Glutamatergic neuron (in vitro differentiated cells): ENCODE data around the gene DPYSL3. TPM values are rescaled to one million over a fixed set of nuclear protein-coding genes. Genes with fewer than 3 reads are reported as not detected.

ENCODE experiments used
- DNase-seq: peaks from one replicate; pipeline ENCODE4 v3.0.0; 2022
- H3K27ac Mint-ChIP-seq: one replicate; pipeline ENCODE4 v1.8.0; 2020; ENCODE audit warnings: mild to moderate bottlenecking, mixed read lengths, inconsistent platforms; ENCODE audit not compliant: unreplicated experiment
- H3K27me3 Mint-ChIP-seq: one replicate; pipeline ENCODE4 v1.8.0; 2020; ENCODE audit warnings: mild to moderate bottlenecking, moderate library complexity, mixed read lengths, inconsistent platforms; ENCODE audit not compliant: unreplicated experiment
- H3K36me3 Mint-ChIP-seq: one replicate; pipeline ENCODE4 v1.8.0; 2020; ENCODE audit warnings: mild to moderate bottlenecking, mixed read lengths, inconsistent platforms; ENCODE audit not compliant: unreplicated experiment
- H3K4me1 Mint-ChIP-seq: one replicate; pipeline ENCODE4 v1.8.0; 2020; ENCODE audit warnings: mild to moderate bottlenecking, low read depth, mixed read lengths, inconsistent platforms; ENCODE audit not compliant: unreplicated experiment
- H3K4me3 Mint-ChIP-seq: one replicate; pipeline ENCODE4 v1.8.0; 2020; ENCODE audit warnings: mild to moderate bottlenecking, mixed read lengths, inconsistent platforms; ENCODE audit not compliant: unreplicated experiment
- H3K9me3 Mint-ChIP-seq: one replicate; pipeline ENCODE4 v1.8.0; 2020; ENCODE audit warnings: mild to moderate bottlenecking, moderate library complexity, mixed read lengths, inconsistent platforms; ENCODE audit not compliant: unreplicated experiment
- total RNA-seq: library from RNA; stranded (reverse); fragmentation: NEBNext Ultra II Directional; extraction: Animal tissue kit (Norgen Biotek cat#: 25700); gene quantifications from one replicate; pipeline ENCODE4 v1.2.1, GENCODE V29; 2021; ENCODE audit not compliant: unreplicated experiment
- TF ChIP-seq, protein P1 (sequence below): fragments of 200-600 bp; sonication (generic); IDR thresholded peaks from one replicate; pipeline ENCODE4 v1.5.0; 2021; ENCODE audit not compliant: partially characterized antibody, unreplicated experiment

Gene DPYSL3
- total RNA-seq, 1 donor from 2014 or later = 571 TPM

DNA sequence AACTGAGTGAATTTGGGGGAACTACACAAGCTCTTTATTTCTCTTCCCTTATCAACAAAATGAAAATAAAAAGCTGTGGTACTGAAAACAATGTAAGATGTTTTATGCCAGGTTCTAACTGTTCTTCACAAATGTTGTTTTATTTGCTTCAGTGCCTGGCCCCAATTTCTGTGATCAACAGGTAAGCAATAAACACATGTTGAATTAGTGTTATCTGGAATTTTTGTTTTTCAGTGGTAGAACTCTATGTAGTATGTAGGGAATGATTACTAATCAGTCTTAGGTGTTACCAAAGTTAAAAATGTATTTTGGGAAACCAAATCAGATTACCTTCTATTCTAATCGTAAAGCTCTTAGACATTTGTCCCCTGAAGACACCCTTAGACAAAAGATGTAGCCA lies 7.5 kb upstream of the DPYSL3 start:
- Mint-ChIP-seq H3K36me3 (no peaks in the 10 kb centered on the region), H3K27ac (no peak overlapping the region), H3K4me3 (no peak overlapping the region), H3K9me3 (no peaks in the 10 kb centered on the region), H3K4me1 (no peaks in the 10 kb centered on the region), H3K27me3 (no peaks in the 10 kb centered on the region)
- DNase-seq = no peak
- TF ChIP-seq, protein P1, sequence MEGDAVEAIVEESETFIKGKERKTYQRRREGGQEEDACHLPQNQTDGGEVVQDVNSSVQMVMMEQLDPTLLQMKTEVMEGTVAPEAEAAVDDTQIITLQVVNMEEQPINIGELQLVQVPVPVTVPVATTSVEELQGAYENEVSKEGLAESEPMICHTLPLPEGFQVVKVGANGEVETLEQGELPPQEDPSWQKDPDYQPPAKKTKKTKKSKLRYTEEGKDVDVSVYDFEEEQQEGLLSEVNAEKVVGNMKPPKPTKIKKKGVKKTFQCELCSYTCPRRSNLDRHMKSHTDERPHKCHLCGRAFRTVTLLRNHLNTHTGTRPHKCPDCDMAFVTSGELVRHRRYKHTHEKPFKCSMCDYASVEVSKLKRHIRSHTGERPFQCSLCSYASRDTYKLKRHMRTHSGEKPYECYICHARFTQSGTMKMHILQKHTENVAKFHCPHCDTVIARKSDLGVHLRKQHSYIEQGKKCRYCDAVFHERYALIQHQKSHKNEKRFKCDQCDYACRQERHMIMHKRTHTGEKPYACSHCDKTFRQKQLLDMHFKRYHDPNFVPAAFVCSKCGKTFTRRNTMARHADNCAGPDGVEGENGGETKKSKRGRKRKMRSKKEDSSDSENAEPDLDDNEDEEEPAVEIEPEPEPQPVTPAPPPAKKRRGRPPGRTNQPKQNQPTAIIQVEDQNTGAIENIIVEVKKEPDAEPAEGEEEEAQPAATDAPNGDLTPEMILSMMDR = no peak

DNA sequence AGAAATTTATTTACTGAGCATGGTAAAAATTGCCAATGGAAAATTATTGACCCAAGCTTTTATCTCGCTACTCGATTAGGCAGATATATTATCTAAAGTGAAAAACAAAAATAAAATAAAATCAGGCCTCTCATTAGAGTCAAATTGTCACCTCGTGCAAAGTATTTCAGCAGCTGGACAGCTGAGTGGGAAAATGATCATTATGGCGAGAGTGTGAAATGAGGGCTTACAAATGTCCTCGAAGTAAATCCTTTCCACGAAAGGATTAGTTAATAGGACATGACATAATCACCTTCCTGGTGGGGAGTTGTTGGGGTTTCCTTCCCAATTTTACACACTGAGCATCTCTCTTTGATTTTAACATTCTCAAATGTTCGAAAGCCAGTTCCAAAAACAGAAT lies 5.4 kb upstream of the DPYSL3 start:
- peaks cover 3% of the 10 kb centered on the region for H3K9me3 Mint-ChIP-seq
- no peak overlapping the region for H3K27ac Mint-ChIP-seq

DNA sequence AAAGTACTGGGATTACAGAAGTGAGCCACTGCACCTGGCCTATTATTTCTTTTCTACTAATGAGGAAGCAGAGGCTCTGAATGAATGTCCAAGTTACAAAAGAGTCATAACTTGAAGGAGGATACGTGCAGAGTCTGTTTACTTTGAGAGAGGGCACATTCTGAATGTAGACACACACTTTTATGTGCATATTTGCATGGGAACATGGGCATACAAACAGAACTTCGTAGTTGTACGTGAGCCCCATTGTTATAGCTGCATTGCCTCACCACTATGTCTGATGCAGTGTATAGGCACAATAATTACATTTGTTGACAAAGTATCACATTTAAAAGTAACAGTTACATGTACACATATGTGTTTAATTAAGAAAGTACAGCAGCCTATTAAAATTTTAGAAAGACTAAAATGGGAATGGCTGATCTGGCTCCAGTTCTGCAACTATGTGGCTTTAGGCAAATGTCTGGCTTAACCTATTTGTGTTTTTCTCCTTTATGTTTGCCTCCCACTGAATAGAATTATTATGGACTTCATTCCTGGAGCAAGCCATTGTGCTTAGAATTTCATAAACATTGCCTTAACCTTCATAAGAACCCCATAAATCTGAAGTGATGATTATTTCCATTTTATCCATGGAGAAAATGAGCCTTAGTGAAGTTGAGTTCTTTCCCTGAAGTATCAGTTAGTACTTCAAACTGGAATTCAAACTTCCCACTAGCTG lies 3.0 kb upstream of the DPYSL3 start:
- no peak overlapping the region for H3K27ac Mint-ChIP-seq
- H3K36me3 Mint-ChIP-seq = peaks cover 4% of the 10 kb centered on the region
- DNase-seq = no peak
- peaks cover 10% of the 10 kb centered on the region for H3K27me3 Mint-ChIP-seq
- H3K9me3 Mint-ChIP-seq = peaks cover 5% of the 10 kb centered on the region
- H3K4me1 Mint-ChIP-seq = peaks cover 3% of the 10 kb centered on the region
- no peak overlapping the region for H3K4me3 Mint-ChIP-seq
- TF ChIP-seq, protein P1 = no peak

More for the DNA sequence above, 5.4 kb upstream of the DPYSL3 start:
- peaks cover 2% of the 10 kb centered on the region for H3K36me3 Mint-ChIP-seq
- H3K27me3 Mint-ChIP-seq = peaks cover 5% of the 10 kb centered on the region
- H3K4me3 Mint-ChIP-seq = no peak overlapping the region
- TF ChIP-seq, protein P1 = no peak
- H3K4me1 Mint-ChIP-seq = peaks cover 2% of the 10 kb centered on the region
- DNase-seq = no peak

DNA sequence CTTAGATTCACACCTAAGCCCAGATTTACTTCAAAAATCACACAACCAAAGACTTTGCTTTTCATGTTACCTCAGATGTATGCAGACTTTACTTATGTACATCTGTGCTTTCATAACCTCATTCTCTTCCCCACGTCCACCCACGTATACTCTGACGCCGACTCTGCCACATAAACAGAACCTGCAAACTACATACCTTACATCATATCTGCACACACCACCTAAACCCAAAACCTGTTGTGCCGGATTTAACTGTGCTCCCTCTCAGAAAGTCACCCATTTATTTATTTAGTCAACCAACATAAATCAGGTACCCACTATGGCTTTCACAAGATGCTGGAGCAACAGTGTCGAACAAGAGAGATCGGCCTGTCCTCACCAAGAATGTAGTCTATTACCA lies 1.0 kb upstream of the DPYSL3 start:
- H3K27me3 Mint-ChIP-seq = peaks cover 10% of the 10 kb centered on the region
- peak overlapping the region; percentile 97 for H3K4me3 Mint-ChIP-seq
- H3K36me3 Mint-ChIP-seq = peaks cover 4% of the 10 kb centered on the region

More for the DNA sequence above, 1.0 kb upstream of the DPYSL3 start:
- TF ChIP-seq, protein P1 = no peak
- DNase-seq = no peak
- H3K4me1 Mint-ChIP-seq = peaks cover 3% of the 10 kb centered on the region
- peaks cover 5% of the 10 kb centered on the region for H3K9me3 Mint-ChIP-seq
- H3K27ac Mint-ChIP-seq = no peak overlapping the region
